Upper lobe of right lung (tissue), 1 donor: Measurements from ENCODE around the gene KIAA1217. TPM values are rescaled to one million over a fixed set of nuclear protein-coding genes. Genes with fewer than 3 reads are reported as not detected.

Experiments
- ATAC-seq: fragments of 200-7000 bp; cut with Tn5 transposase; one replicate; pipeline ENCODE4 v1.9.1; 2020; ENCODE audit warnings: mild to moderate bottlenecking, moderate library complexity
- DNase-seq: peaks from one replicate; pipeline ENCODE4 v3.0.0-alpha.2; 2020
- H3K27ac ChIP-seq: fragments of 200-600 bp; one replicate; pipeline ENCODE4 v1.8.0; 2022
- H3K27me3 ChIP-seq: fragments of 200-600 bp; one replicate; pipeline ENCODE4 v1.8.0; 2022; ENCODE audit warnings: mild to moderate bottlenecking
- H3K36me3 ChIP-seq: fragments of 200-600 bp; one replicate; pipeline ENCODE4 v1.8.0; 2022
- H3K4me1 ChIP-seq: fragments of 200-600 bp; one replicate; pipeline ENCODE4 v1.8.0; 2022
- H3K4me3 ChIP-seq: fragments of 200-600 bp; one replicate; pipeline ENCODE4 v1.8.0; 2022; ENCODE audit warnings: mild to moderate bottlenecking
- H3K9me3 ChIP-seq: fragments of 200-600 bp; one replicate; pipeline ENCODE4 v1.8.0; 2022
- CTCF ChIP-seq: fragments of 200-600 bp; IDR thresholded peaks from one replicate; pipeline ENCODE4 v1.8.0; 2022; ENCODE audit warnings: antibody characterized with exemption
- intact Hi-C: fragments of 100-400 bp; cut with DNase I; formaldehyde crosslinking; loops from one replicate; pipeline ENCODE4 v1.11.0; 2022
- total RNA-seq: library from RNA; stranded (reverse); fragmentation: NEBNext Ultra II Directional; extraction: Animal tissue kit (Norgen Biotek cat#: 25700); gene quantifications from one replicate; pipeline ENCODE4 v1.2.1, GENCODE V29; 2021
- donor health status: DM: no; HTN: yes; CAD: no; lungs with severe emphysema.

Gene KIAA1217
- total RNA-seq, 1 donor from 2014 or later, result 23.5 TPM

GRCh38 chr10:24231200-24231599 is 22.3 kb downstream of the KIAA1217 start:
- no peak for TF ChIP-seq CTCF
- H3K36me3 ChIP-seq, result no peaks in the 10 kb centered on the region
- ATAC-seq (no peak), DNase-seq (no peak)
- intact Hi-C loops, result no loop called here
- no peaks in the 10 kb centered on the region for H3K4me1 ChIP-seq
- no peaks in the 10 kb centered on the region for H3K9me3 ChIP-seq
- H3K27me3 ChIP-seq, result no peaks in the 10 kb centered on the region
- no peak overlapping the region for H3K27ac ChIP-seq
- no peak overlapping the region for H3K4me3 ChIP-seq

GRCh38 chr10:24234784-24235183 is 25.8 kb downstream of the KIAA1217 start:
- Histone ChIP-seq H3K36me3 (no peaks in the 10 kb centered on the region), H3K4me1 (no peaks in the 10 kb centered on the region), H3K27ac (no peak overlapping the region), H3K27me3 (no peaks in the 10 kb centered on the region), H3K9me3 (no peaks in the 10 kb centered on the region), H3K4me3 (no peak overlapping the region)
- intact Hi-C loops, result no loop called here
- ATAC-seq, result no peak
- TF ChIP-seq CTCF, result no peak
- no peak for DNase-seq

GRCh38 chr10:24235471-24235870 is 26.5 kb downstream of the KIAA1217 start:
- ATAC-seq (no peak), DNase-seq (no peak)
- H3K36me3 ChIP-seq, result no peaks in the 10 kb centered on the region
- intact Hi-C loops, result no loop called here
- H3K4me1 ChIP-seq, result no peaks in the 10 kb centered on the region
- no peak overlapping the region for H3K27ac ChIP-seq
- no peaks in the 10 kb centered on the region for H3K9me3 ChIP-seq
- no peaks in the 10 kb centered on the region for H3K27me3 ChIP-seq
- no peak for TF ChIP-seq CTCF
- H3K4me3 ChIP-seq, result no peak overlapping the region

- H3K9me3 ChIP-seq, result no peaks in the 10 kb centered on the region
- no peak for TF ChIP-seq CTCF
- peak overlapping the region; percentile 3 for H3K27ac ChIP-seq
- no peak for ATAC-seq
- no peaks in the 10 kb centered on the region for H3K4me1 ChIP-seq
- no peak overlapping the region for H3K4me3 ChIP-seq
- no peaks in the 10 kb centered on the region for H3K27me3 ChIP-seq
- intact Hi-C loops, result no loop called here
- no peak for DNase-seq
- no peaks in the 10 kb centered on the region for H3K36me3 ChIP-seq
Measured at GRCh38 chr10:24237801-24238395, 29.0 kb downstream of the KIAA1217 start.

GRCh38 chr10:24238519-24239247 is 29.7 kb downstream of the KIAA1217 start:
- H3K9me3 ChIP-seq, result no peaks in the 10 kb centered on the region
- no peaks in the 10 kb centered on the region for H3K27me3 ChIP-seq
- no peaks in the 10 kb centered on the region for H3K4me1 ChIP-seq
- no peak for TF ChIP-seq CTCF
- DNase-seq, result no peak
- no peaks in the 10 kb centered on the region for H3K36me3 ChIP-seq
- peak overlapping the region; percentile 58 for H3K27ac ChIP-seq
- peak overlapping the region; percentile 17 for H3K4me3 ChIP-seq
- ATAC-seq, result peak; percentile 76
- intact Hi-C loops, result no loop called here
